Measurements from ENCODE around the gene PLA2R1.

GRCh38 chr2:159897720-159898119, 164.7 kb downstream of the PLA2R1 start:
- TF ChIP-seq POLR2A (IDR thresholded peaks at IDR 0.05; ENCODE audit: low read depth, low read length) (no peak), TAF1 (IDR thresholded peaks at IDR 0.05; ENCODE audit: borderline replicate concordance, low read depth, low read length) (no peak)

Measured in GM12892 (cell line).